HepG2 (cell line): ENCODE data around the gene CACNA1G. TPM values are rescaled to one million over a fixed set of nuclear protein-coding genes. Genes with fewer than 3 reads are reported as not detected.
A peak's percentile ranks its signal among the peaks of the same experiment; 100 is the strongest.

Experiments used
- ATRX ChIP-seq: sonication (generic); formaldehyde crosslinking; IDR thresholded peaks from 2 replicates; pipeline ENCODE4 v1.4.0; 2020; ENCODE audit warnings: missing genetic modification reagents, borderline replicate concordance
- BRD4 ChIP-seq: sonication (generic); formaldehyde crosslinking; IDR thresholded peaks from 2 replicates; pipeline ENCODE4 v1.4.0; 2020; ENCODE audit warnings: missing genetic modification reagents
- EP300 ChIP-seq, 3 experiments: sonication (generic) in 1 of 3; formaldehyde crosslinking in 1 of 3; IDR thresholded peaks; 2 replicates each; pipeline versions ENCODE4 v1.5.1 to v1.6.1; 2011 to 2020; ENCODE audit warnings: low read depth in 2 of 3, low read length in 2 of 3, borderline replicate concordance in 1 of 3, improper control_type of control experiment in 1 of 3, mild to moderate bottlenecking in 1 of 3, missing genetic modification reagents in 1 of 3, moderate library complexity in 1 of 3
- FOSL1 ChIP-seq: sonication (generic); formaldehyde crosslinking; IDR thresholded peaks from 2 replicates; pipeline ENCODE4 v1.9.0; 2021; ENCODE audit warnings: missing genetic modification reagents, borderline replicate concordance
- HBP1 ChIP-seq: IDR thresholded peaks from 2 replicates; pipeline ENCODE4 v1.6.1; 2016; ENCODE audit warnings: low read depth, control low read depth
- HNRNPUL1 ChIP-seq: fragments of 200-400 bp; formaldehyde crosslinking; IDR thresholded peaks from 2 replicates; pipeline ENCODE4 v1.6.1; 2017; ENCODE audit warnings: low read depth, mild to moderate bottlenecking, low read length, moderate library complexity
- RNF219 ChIP-seq: sonication (generic); formaldehyde crosslinking; IDR thresholded peaks from 2 replicates; pipeline ENCODE4 v1.5.0; 2020; ENCODE audit warnings: mild to moderate bottlenecking, missing genetic modification reagents
- TSC22D2 ChIP-seq: sonication (generic); formaldehyde crosslinking; IDR thresholded peaks from 2 replicates; pipeline ENCODE4 v1.5.1; 2020; ENCODE audit warnings: missing genetic modification reagents, mild to moderate bottlenecking, borderline replicate concordance
- ZBTB1 ChIP-seq: sonication (generic); formaldehyde crosslinking; IDR thresholded peaks from 2 replicates; pipeline ENCODE4 v1.4.0; 2020; ENCODE audit warnings: missing genetic modification reagents, borderline replicate concordance
- ZBTB3 ChIP-seq: sonication (generic); formaldehyde crosslinking; IDR thresholded peaks from 2 replicates; pipeline ENCODE4 v1.4.0; 2020; ENCODE audit warnings: low read depth, mild to moderate bottlenecking, moderate library complexity, missing genetic modification reagents, borderline replicate concordance
- ZHX2 ChIP-seq, 2 experiments: sonication (generic) in 1 of 2; formaldehyde crosslinking in 1 of 2; IDR thresholded peaks; 2 replicates each; pipeline versions ENCODE4 v1.6.1 to v1.9.0; 2014 to 2022; ENCODE audit warnings: antibody characterized with exemption in 1 of 2, borderline replicate concordance in 1 of 2, inconsistent platforms in 1 of 2, low read depth in 1 of 2, missing genetic modification reagents in 1 of 2
- ZNF83 ChIP-seq: sonication (generic); formaldehyde crosslinking; IDR thresholded peaks from 2 replicates; pipeline ENCODE4 v1.4.0; 2020; ENCODE audit warnings: missing genetic modification reagents, mild to moderate bottlenecking, borderline replicate concordance
- polyA plus RNA-seq, 8 experiments: library from polyadenylated mRNA; depleted of rRNA in 3 of 8; stranded (reverse) in 7 of 8; unstranded in 1 of 8; fragments of >200 nt; fragmentation: Illumina TruSeq in 4 of 8; extraction: Trizol in 4 of 8; gene quantifications; 2 replicates each; pipeline versions ENCODE4 v1.2.1 to v1.2.3, GENCODE V29; 2011 to 2016; ENCODE audit warnings: low read depth in 4 of 8, missing spikeins in 1 of 8, mixed read lengths in 1 of 8; ENCODE audit not compliant: insufficient read depth in 1 of 8
- total RNA-seq, 5 experiments: library from RNA; depleted of rRNA; stranded (reverse); fragments of >200 nt; fragmentation: Illumina TruSeq; extraction: Trizol; gene quantifications; 2 replicates each; pipeline ENCODE4 v1.2.3, GENCODE V29; 2016; ENCODE audit warnings: low read depth in 1 of 5
- TF ChIP-seq, protein P1 (sequence below): sonication (generic); formaldehyde crosslinking; IDR thresholded peaks from 2 replicates; pipeline ENCODE4 v1.4.0; 2020; ENCODE audit warnings: missing genetic modification reagents, mild to moderate bottlenecking, borderline replicate concordance

Gene CACNA1G
- total and polyA plus RNA-seq, 2 of the 13 experiments (the other 11 are each of a cell fraction or from before 2014, with no cell fraction given): 0.02 TPM; not detected in 1

DNA sequence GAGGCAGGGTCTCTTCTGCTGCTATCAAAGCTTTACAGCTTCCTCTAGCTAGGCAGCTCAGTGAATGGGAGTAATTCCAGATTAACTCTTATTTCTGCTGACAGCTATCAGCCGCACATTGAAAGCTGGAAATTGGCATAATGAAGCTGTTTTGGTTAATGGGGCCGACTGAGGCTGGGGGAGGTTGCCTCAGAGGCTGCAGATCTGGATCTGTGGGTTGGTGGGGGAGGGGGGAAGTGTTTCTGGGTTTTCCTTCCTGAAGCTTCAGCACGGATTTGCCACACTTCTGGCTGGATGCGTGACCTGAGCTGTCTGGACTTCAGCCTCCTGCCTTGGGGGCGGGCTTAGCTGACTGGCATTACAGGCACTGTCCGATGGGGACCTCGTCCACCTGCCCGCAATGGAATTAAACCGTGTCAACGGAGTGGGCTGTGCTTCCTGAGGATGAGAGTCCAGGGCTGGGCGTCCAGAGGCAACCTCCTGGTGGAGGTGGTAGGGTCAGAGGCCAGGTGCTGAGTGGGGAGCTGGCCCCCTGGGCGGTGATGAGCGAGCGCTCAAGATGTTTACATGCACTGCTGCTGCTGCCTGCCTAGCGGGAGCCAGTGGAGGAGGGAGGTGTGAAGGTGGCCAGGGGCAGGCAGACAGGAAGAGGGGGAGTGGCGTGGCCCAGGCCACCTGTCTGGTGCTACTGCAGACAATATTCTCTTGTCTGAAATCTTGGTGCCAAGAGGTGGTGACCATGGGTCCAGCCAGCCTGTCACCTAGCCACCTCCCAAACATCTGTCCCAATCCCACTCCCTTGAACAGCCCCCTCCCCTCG is 67.5 kb downstream of the CACNA1G start (continued):
- TF ChIP-seq RNF219 (no peak), HNRNPUL1 (no peak), ZNF83 (no peak), TSC22D2 (CRISPR knock-in tag) (no peak), ZBTB3 (CRISPR knock-in tag) (0 out of 2 replicates have a peak, but pooled peaks have one; percentile 65), BRD4 (CRISPR knock-in tag) (no peak), FOSL1 (CRISPR knock-in tag) (no peak), ATRX (CRISPR knock-in tag) (no peak), ZHX2 (IDR thresholded peaks at IDR 0.05; ENCODE audit: low read depth) (peak; percentile 62; the same call in 1 of the 2 replicates), ZHX2 (CRISPR knock-in tag; IDR thresholded peaks at IDR 0.05; ENCODE audit: borderline replicate concordance) (no peak), HBP1 (CRISPR knock-in tag) (no peak), ZBTB1 (CRISPR knock-in tag) (no peak), EP300 (IDR thresholded peaks at IDR 0.05; ENCODE audit: low read depth in 2 of 2, low read length in 2 of 2) (no peak; a peak in 1 of 4 replicates), EP300 (CRISPR knock-in tag; IDR thresholded peaks at IDR 0.05; ENCODE audit: borderline replicate concordance) (peak; percentile 46; the same call in 1 of the 2 replicates)
- TF ChIP-seq, protein P1, sequence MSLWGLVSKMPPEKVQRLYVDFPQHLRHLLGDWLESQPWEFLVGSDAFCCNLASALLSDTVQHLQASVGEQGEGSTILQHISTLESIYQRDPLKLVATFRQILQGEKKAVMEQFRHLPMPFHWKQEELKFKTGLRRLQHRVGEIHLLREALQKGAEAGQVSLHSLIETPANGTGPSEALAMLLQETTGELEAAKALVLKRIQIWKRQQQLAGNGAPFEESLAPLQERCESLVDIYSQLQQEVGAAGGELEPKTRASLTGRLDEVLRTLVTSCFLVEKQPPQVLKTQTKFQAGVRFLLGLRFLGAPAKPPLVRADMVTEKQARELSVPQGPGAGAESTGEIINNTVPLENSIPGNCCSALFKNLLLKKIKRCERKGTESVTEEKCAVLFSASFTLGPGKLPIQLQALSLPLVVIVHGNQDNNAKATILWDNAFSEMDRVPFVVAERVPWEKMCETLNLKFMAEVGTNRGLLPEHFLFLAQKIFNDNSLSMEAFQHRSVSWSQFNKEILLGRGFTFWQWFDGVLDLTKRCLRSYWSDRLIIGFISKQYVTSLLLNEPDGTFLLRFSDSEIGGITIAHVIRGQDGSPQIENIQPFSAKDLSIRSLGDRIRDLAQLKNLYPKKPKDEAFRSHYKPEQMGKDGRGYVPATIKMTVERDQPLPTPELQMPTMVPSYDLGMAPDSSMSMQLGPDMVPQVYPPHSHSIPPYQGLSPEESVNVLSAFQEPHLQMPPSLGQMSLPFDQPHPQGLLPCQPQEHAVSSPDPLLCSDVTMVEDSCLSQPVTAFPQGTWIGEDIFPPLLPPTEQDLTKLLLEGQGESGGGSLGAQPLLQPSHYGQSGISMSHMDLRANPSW (CRISPR knock-in tag): no peak
